Cardiac muscle cell (in vitro differentiated cells and primary cell): ENCODE results near the gene NHLRC1. TPM values are rescaled to one million over a fixed set of nuclear protein-coding genes. Genes with fewer than 3 reads are reported as not detected.

Experiments
- DNase-seq, 2 donors: peaks; one replicate each; pipeline versions ENCODE4 v3.0.0 to v3.0.0-alpha.2; 2010 to 2017; ENCODE audit warnings: low read depth in 1 of 2, low spot score in 1 of 2
- H3K27ac ChIP-seq: fragments of 200-600 bp; sonication (generic); 2 replicates; pipeline ENCODE4 v1.5.1; 2016
- H3K27me3 ChIP-seq: fragments of 200-600 bp; sonication (generic); 2 replicates; pipeline ENCODE4 v1.6.0; 2016; ENCODE audit warnings: control low read depth
- H3K36me3 ChIP-seq: fragments of 200-600 bp; sonication (generic); 2 replicates; pipeline ENCODE4 v1.5.1; 2016; ENCODE audit warnings: control low read depth
- H3K4me1 ChIP-seq: fragments of 200-600 bp; sonication (generic); 2 replicates; pipeline ENCODE4 v1.8.1; 2017; ENCODE audit warnings: low read depth, mild to moderate bottlenecking, mixed run types
- H3K4me3 ChIP-seq: fragments of 200-600 bp; sonication (generic); 2 replicates; pipeline ENCODE4 v1.5.1; 2016; ENCODE audit warnings: mild to moderate bottlenecking
- H3K9me3 ChIP-seq: fragments of 200-600 bp; sonication (generic); 2 replicates; pipeline ENCODE4 v1.5.1; 2017; ENCODE audit warnings: low read depth, mild to moderate bottlenecking, control low read depth
- polyA plus RNA-seq: library from polyadenylated mRNA; unstranded; fragments of >200 nt; fragmentation: Nextera tagmentation; extraction: Ambion mirVana; gene quantifications from 2 replicates; pipeline ENCODE4 v1.2.1, GENCODE V29; 2016
- total RNA-seq: library from RNA; depleted of rRNA; stranded (reverse); fragments of >200 nt; gene quantifications from 2 replicates; pipeline ENCODE4 v1.2.3, GENCODE V29; 2016
- TF ChIP-seq, protein P1 (sequence below): IDR thresholded peaks from 2 replicates; pipeline ENCODE4 v1.5.1; 2012; ENCODE audit warnings: low read depth, mild to moderate bottlenecking, low read length

Gene NHLRC1
- total and polyA plus RNA-seq, 2 experiments from 2014 or later: 1.3 to 3.1 TPM

- H3K27ac ChIP-seq: no peak overlapping the region
- no peaks in the 10 kb centered on the region for H3K36me3 ChIP-seq
- H3K4me1 ChIP-seq: no peaks in the 10 kb centered on the region
- H3K4me3 ChIP-seq: no peak overlapping the region
- TF ChIP-seq, protein P1, sequence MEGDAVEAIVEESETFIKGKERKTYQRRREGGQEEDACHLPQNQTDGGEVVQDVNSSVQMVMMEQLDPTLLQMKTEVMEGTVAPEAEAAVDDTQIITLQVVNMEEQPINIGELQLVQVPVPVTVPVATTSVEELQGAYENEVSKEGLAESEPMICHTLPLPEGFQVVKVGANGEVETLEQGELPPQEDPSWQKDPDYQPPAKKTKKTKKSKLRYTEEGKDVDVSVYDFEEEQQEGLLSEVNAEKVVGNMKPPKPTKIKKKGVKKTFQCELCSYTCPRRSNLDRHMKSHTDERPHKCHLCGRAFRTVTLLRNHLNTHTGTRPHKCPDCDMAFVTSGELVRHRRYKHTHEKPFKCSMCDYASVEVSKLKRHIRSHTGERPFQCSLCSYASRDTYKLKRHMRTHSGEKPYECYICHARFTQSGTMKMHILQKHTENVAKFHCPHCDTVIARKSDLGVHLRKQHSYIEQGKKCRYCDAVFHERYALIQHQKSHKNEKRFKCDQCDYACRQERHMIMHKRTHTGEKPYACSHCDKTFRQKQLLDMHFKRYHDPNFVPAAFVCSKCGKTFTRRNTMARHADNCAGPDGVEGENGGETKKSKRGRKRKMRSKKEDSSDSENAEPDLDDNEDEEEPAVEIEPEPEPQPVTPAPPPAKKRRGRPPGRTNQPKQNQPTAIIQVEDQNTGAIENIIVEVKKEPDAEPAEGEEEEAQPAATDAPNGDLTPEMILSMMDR: no peak
- H3K9me3 ChIP-seq: no peaks in the 10 kb centered on the region
- DNase-seq: no peak
- H3K27me3 ChIP-seq: no peaks in the 10 kb centered on the region
Measured at GRCh38 chr6:18102783-18103509, 19.5 kb downstream of the NHLRC1 start.

DNA sequence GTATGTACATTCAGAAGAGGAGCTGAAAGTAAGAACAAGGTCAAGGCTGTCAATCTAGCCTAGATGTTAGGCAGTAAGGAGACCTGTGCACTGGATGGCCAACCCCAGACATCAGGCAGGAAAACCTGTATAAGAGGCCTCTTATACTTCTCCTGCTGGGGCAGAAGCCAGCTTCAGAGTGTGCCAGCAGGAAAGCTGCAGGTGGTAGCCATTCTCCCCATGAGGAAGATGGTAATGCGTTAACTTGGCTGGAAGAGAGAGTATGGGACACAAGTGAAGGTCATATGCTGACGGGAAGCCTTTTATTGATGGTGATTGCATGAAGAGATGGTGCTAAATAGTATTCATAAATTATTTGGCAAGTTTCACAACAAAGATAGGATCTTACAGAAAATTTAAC, 20.6 kb downstream of the NHLRC1 start:
- no peak for DNase-seq
- Histone ChIP-seq H3K27me3 (no peaks in the 10 kb centered on the region), H3K36me3 (no peaks in the 10 kb centered on the region), H3K4me1 (no peaks in the 10 kb centered on the region), H3K27ac (no peak overlapping the region), H3K9me3 (no peaks in the 10 kb centered on the region), H3K4me3 (no peak overlapping the region)
- TF ChIP-seq, protein P1: no peak

DNA sequence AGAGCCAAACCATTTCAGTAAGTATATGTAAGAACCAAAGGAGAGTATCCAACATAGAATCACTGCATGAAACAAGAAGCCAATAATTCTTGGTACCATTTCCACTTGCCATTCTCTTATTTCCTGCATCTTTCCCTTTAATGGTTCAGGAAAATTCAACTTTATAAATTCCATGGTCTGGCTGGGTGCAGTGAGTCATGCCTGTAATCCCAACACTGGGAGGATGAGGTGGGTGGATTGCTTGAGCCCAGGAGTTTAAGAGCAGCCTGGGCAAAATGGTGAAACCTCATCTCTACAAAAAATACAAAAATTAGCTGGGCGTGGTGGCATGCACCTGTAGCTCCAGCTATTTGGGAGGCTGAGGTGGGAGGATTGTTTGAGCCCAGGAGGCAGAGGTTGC, 21.2 kb downstream of the NHLRC1 start:
- Histone ChIP-seq H3K27me3 (no peaks in the 10 kb centered on the region), H3K27ac (no peak overlapping the region), H3K36me3 (no peaks in the 10 kb centered on the region), H3K4me1 (no peaks in the 10 kb centered on the region), H3K4me3 (no peak overlapping the region), H3K9me3 (no peaks in the 10 kb centered on the region)
- TF ChIP-seq, protein P1: no peak
- DNase-seq: no peak

DNA sequence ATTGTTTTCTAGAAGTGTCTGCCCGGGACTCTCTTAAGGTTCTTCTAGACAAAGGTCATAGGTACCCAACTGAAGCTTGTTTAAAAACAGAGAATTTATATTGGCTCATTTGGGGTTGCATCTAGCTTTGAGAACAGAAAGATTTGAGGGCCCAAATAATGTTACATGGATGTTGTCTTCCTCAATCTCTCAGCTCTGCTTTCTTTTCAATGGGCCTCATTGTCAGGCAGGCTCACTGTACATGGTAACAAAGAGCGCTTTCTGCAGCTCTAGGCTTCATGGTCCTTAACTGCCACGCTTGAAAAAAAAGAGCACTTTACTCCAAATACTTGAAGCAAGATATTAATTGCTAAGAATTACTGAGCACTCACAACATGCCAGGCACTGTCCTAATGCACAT, 22.2 kb downstream of the NHLRC1 start:
- no peaks in the 10 kb centered on the region for H3K27me3 ChIP-seq
- H3K4me3 ChIP-seq: no peak overlapping the region
- H3K36me3 ChIP-seq: no peaks in the 10 kb centered on the region
- no peak overlapping the region for H3K27ac ChIP-seq
- H3K4me1 ChIP-seq: no peaks in the 10 kb centered on the region
- DNase-seq: no peak
- TF ChIP-seq, protein P1: no peak
- no peaks in the 10 kb centered on the region for H3K9me3 ChIP-seq

- Histone ChIP-seq H3K27me3 (no peaks in the 10 kb centered on the region), H3K9me3 (no peaks in the 10 kb centered on the region), H3K4me3 (no peak overlapping the region), H3K27ac (no peak overlapping the region), H3K36me3 (no peaks in the 10 kb centered on the region), H3K4me1 (no peaks in the 10 kb centered on the region)
- TF ChIP-seq, protein P1: no peak
- no peak for DNase-seq
Measured at GRCh38 chr6:18099511-18099910, 23.0 kb downstream of the NHLRC1 start.

GRCh38 chr6:18096423-18096822, 26.1 kb downstream of the NHLRC1 start:
- H3K4me3 ChIP-seq: no peak overlapping the region
- TF ChIP-seq, protein P1: no peak
- no peaks in the 10 kb centered on the region for H3K27me3 ChIP-seq
- no peak overlapping the region for H3K27ac ChIP-seq
- no peak for DNase-seq
- no peaks in the 10 kb centered on the region for H3K9me3 ChIP-seq
- H3K4me1 ChIP-seq: no peaks in the 10 kb centered on the region
- no peaks in the 10 kb centered on the region for H3K36me3 ChIP-seq
